Stimulated activated CD4-positive, alpha-beta T cell treated with anti-CD3 and anti-CD28 coated beads, Interleukin-2, amount 100 ng/mL, for 24 hours (primary cell): ENCODE measurements around the gene PTPN1.
A peak's percentile ranks its signal among the peaks of the same experiment; 100 is the strongest.
"Not testable (repeated sequence)": the region's sequence is repeated elsewhere in the genome, so short reads cannot be mapped to it uniquely, and the experiment has no call there.

Source experiments
- DNase-seq, 2 donors: peaks; one replicate each; pipeline ENCODE4 v3.0.0-alpha.2; 2020

Gene PTPN1

DNA sequence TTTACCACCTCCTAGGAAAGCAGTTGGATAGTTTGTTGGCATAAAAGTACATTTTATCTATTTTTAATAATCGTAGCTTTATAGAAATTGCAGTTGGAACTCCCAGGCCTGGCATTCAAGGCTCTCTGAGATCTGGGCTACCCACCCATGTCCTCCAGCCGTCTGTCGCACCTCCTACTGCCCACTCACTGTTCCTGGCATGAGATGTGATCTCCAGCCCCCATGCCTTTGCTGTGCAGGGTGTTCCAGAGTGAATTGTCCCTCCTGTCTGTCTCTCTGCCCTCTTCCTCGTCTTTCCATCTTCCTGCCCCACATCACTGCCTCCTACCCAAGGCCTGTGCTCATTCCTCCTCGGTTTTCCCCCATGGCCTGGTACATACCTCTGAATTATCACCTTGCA is 50.7 kb downstream of the PTPN1 start:
- no peak for DNase-seq

DNA sequence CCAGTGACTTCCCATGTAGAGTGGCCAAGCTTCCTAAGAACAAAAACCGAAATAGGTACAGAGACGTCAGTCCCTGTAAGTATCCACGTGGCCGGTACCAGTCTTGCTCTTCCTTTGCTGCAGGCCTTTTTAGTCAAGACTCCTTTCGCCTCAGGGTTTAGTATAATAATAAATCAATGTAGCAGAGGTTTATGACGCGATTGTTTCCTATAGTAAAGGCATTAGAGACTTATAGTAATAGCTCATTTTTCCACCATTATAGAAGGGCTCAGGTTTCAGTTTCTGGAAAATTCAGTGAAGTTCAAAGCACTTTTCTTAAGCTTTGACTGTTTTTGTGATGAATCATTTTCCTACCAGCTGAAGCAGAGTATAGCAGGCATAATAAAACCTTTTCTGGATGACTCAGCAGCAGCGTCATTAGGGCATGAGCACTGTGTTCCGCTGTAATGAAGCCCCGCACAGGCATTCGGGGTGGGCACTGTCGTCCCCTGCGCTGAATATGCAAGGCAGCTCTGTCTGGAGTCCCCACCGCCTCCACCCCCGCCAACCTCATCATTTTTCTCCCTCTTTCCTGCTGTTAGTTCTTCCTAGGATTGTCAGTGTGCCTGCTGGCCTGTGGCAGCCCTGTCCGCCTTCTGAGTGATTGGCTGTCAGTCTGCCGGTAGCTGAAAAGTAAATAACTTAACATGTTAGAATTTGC is 51.3 kb downstream of the PTPN1 start:
- peak; percentile 67 to 78 for DNase-seq

- DNase-seq: no peak
These were observed 52.1 kb downstream of the PTPN1 start for GRCh38 chr20:50562262-50562701.

GRCh38 chr20:50563133-50563944 is 53.2 kb downstream of the PTPN1 start:
- no peak for DNase-seq

GRCh38 chr20:50565383-50565782 is 55.2 kb downstream of the PTPN1 start:
- no peak for DNase-seq

DNA sequence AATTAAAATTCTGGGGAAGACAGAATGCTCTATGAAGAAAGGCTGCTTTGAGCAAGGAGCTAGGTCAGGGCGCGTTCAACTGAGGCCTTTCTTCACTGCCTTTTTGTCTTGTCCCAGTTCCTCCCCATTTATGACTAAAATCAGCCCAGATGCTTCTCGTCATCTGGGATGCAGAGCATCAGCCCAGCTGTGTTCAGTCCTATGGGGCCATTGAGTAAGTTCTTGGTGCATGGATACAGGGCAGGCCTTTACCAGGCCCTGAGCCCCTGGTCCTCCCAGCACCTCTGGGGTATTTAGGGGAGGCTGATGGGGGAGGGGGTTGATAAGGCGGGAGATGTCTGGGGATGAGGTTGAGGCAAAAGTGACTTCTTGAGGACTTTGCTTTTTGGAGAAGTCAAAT is 55.7 kb downstream of the PTPN1 start:
- DNase-seq: no peak

DNA sequence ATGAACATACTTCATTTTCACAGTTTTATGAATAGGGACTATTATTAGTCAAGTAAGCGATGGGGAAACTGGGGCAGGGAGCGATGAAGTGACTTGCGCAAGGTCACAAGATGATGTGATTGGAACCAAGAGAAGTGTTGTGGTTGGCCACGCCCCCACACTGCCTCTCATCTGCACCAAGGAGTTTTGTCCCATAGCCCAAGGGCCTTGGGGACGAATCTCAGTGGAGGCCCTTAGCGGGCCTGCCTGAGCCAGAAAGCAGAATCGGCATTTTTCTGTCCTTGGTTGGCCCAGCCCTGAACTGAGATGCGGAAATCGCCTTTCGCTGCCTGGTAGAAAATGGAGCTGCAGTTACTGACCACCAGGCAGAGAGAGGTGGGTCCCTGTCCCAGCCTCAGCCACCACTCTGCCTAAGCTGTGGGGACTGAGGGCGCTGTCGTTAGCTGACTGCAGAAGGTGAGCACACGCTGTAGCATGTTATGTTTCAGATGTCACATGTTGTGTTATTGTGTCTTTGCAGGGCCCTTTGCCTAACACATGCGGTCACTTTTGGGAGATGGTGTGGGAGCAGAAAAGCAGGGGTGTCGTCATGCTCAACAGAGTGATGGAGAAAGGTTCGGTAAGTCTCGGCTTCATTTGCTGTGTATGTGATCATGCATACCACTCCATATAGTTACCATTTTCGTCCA is 57.8 kb downstream of the PTPN1 start:
- peak in 1 of 2 donors; percentile 47 for DNase-seq

- DNase-seq: no peak
These were observed 58.4 kb downstream of the PTPN1 start for GRCh38 chr20:50568549-50568942.

- DNase-seq: not testable (repeated sequence)
These were observed 59.3 kb downstream of the PTPN1 start for GRCh38 chr20:50569487-50569863.

- peak; percentile 35 to 53 for DNase-seq
These were observed 60.0 kb downstream of the PTPN1 start for GRCh38 chr20:50569864-50570836.

DNA sequence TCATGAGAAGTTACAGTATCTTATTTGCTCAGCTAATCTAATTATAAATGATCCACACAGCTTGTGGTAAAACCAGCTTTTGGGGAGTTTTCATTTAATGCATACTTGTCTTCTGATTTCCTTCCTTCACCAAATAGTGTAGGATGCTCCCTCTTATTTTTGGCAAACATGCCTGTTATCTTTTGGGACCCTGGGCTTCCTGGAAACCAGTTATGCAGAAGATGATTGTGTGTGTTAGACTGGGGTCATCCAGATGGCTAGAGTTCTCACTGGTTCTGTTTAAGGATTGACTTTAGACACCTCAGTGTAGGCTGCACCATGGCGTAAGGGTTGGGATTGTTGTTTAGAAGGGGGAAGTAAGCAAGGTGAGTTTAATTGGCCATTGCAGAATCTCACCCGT is 61.3 kb downstream of the PTPN1 start:
- no peak for DNase-seq

- no peak for DNase-seq
These were observed 63.0 kb downstream of the PTPN1 start for GRCh38 chr20:50572938-50573777.

DNA sequence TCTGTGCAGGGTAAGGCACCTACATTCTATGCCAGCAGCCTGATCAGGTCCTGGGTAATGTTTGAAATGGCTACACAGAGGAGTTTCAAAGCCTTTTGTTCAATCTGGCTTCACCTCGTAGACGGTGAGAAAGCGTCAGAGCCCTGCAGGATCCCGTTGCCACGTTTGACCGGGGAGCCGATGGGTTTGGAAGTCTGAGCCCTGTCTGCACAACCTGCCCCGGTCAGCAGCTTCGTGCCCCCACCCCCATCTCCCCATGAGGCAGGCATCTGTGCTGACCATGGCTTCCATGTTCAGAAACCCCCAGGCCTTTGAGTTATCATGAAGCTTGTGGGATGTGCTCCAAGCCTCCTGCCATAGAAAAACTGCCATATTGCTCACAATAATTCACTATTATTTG is 63.9 kb downstream of the PTPN1 start:
- DNase-seq: no peak

GRCh38 chr20:50574586-50574985 is 64.4 kb downstream of the PTPN1 start:
- DNase-seq: no peak

GRCh38 chr20:50575865-50576720 is 65.9 kb downstream of the PTPN1 start:
- peak; percentile 72 to 74 for DNase-seq

- no peak for DNase-seq
These were observed 67.2 kb downstream of the PTPN1 start for GRCh38 chr20:50577175-50578018.

DNA sequence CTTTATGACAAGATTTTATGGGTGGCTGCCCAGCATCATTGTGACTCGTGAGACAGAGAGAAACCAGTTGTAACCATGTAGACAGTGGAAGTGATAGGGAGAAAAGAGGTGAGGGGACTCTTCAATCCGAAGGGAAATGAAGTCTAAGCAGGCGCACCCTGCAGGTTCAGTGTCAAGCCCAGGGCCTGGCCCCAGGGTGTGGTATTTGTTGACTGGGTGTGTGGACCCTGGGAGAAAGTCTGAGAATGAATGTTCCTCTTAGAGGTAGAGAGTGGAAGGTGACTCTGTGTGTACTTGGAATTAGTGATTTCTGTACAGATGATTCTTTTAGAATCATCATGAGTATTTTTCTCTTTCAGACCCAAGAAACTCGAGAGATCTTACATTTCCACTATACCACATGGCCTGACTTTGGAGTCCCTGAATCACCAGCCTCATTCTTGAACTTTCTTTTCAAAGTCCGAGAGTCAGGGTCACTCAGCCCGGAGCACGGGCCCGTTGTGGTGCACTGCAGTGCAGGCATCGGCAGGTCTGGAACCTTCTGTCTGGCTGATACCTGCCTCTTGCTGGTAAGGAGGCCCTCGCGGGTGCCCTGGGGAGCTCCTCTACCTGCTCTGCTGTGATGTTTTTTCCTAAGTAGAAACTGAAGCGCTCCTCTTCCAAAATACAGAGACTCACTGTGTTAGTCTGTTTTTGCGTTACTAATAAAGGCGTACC is 68.0 kb downstream of the PTPN1 start:
- no peak for DNase-seq

- DNase-seq: no peak
These were observed 68.6 kb downstream of the PTPN1 start for GRCh38 chr20:50578778-50579165.

- no peak for DNase-seq
These were observed 69.3 kb downstream of the PTPN1 start for GRCh38 chr20:50579511-50579910.
